Testis (tissue), 2 donors: ENCODE measurements around the gene ACSL1.

Source experiments
- POLR2A ChIP-seq: fragments of 450-650 bp; IDR thresholded peaks from one replicate; pipeline ENCODE4 v1.6.1; 2017; ENCODE audit warnings: antibody characterized with exemption, mild to moderate bottlenecking, moderate library complexity
- TF ChIP-seq, protein P1 (sequence below), 3 experiments: fragments of 450-650 bp in 2 of 3; fragments of 200-600 bp in 1 of 3; sonication (generic) in 1 of 3; IDR thresholded peaks; one replicate each; pipeline ENCODE4 v1.5.1; 2016 to 2019; ENCODE audit warnings: antibody characterized with exemption in 3 of 3, mild to moderate bottlenecking in 2 of 3, moderate library complexity in 1 of 3

DNA sequence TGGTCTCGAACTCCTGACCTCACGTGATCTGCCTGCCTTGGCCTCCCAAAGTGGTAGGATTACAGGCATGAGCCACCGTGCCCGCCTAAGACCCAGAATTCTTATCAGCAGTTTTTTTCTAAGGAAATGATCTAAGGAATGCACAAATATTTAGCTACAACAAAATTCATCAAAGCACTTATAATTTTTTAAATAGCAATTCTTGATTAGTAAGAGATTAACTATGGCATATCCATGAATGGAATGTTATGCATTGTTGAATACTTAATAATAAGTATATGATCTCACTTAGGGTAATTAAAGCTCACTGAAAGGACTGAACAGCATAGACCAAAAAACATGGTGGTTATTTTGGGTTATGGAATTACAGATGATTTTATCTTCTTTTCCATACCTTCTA lies 110.2 kb downstream of the ACSL1 start:
- TF ChIP-seq, protein P1, sequence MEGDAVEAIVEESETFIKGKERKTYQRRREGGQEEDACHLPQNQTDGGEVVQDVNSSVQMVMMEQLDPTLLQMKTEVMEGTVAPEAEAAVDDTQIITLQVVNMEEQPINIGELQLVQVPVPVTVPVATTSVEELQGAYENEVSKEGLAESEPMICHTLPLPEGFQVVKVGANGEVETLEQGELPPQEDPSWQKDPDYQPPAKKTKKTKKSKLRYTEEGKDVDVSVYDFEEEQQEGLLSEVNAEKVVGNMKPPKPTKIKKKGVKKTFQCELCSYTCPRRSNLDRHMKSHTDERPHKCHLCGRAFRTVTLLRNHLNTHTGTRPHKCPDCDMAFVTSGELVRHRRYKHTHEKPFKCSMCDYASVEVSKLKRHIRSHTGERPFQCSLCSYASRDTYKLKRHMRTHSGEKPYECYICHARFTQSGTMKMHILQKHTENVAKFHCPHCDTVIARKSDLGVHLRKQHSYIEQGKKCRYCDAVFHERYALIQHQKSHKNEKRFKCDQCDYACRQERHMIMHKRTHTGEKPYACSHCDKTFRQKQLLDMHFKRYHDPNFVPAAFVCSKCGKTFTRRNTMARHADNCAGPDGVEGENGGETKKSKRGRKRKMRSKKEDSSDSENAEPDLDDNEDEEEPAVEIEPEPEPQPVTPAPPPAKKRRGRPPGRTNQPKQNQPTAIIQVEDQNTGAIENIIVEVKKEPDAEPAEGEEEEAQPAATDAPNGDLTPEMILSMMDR (IDR thresholded peaks at IDR 0.05), result no peak
- TF ChIP-seq POLR2A, result no peak
